GM18868 (cell line): ENCODE data around the gene GCKR.

ENCODE experiments used
- ATAC-seq: cut with Tn5 transposase; IDR thresholded peaks from one replicate; pipeline ENCODE4 v1.9.1; 2021; ENCODE audit warnings: mild to moderate bottlenecking, moderate library complexity; ENCODE audit not compliant: unreplicated experiment

Gene GCKR

GRCh38 chr2:27496357-27497287 lies at the start of gene GCKR:
Gene GCKR, plus strand, starts transcription at chr2:27496839. Its CDS starts 66 bp downstream, at chr2:27496905.
- no peak for ATAC-seq

GRCh38 chr2:27448381-27448780 lies 48.3 kb upstream of the GCKR start:
- no peak for ATAC-seq

- no peak for ATAC-seq
Measured at GRCh38 chr2:27451095-27451494, 45.5 kb upstream of the GCKR start.

- ATAC-seq, result no peak
Measured at GRCh38 chr2:27453968-27454367, 42.7 kb upstream of the GCKR start.

- ATAC-seq, result no peak
Measured at GRCh38 chr2:27461118-27461517, 35.5 kb upstream of the GCKR start.

GRCh38 chr2:27464443-27464842 lies 32.2 kb upstream of the GCKR start:
- no peak for ATAC-seq

GRCh38 chr2:27471961-27472360 lies 24.7 kb upstream of the GCKR start:
- no peak for ATAC-seq

- ATAC-seq, result no peak
Measured at GRCh38 chr2:27485496-27485895, 11.1 kb upstream of the GCKR start.

GRCh38 chr2:27489118-27489497 lies 7.5 kb upstream of the GCKR start:
- no peak for ATAC-seq

GRCh38 chr2:27489498-27490397 lies 6.9 kb upstream of the GCKR start, which contains the start of gene IFT172:
Gene IFT172, minus strand, starts transcription at chr2:27489743. Its CDS starts 90 bp downstream, at chr2:27489653.
- peak; percentile 98 for ATAC-seq

- no peak for ATAC-seq
Measured at GRCh38 chr2:27492557-27492956, 4.1 kb upstream of the GCKR start.

- ATAC-seq, result no peak
Measured at GRCh38 chr2:27493948-27494283, 2.7 kb upstream of the GCKR start.

GRCh38 chr2:27494284-27494943 lies 2.2 kb upstream of the GCKR start:
- ATAC-seq, result no peak

GRCh38 chr2:27494944-27495554 lies 1.6 kb upstream of the GCKR start, which contains the start of gene FNDC4:
Gene FNDC4, minus strand, starts transcription at chr2:27495200. Its CDS starts 521 bp downstream, at chr2:27494679.
- ATAC-seq, result no peak

- no peak for ATAC-seq
Measured at GRCh38 chr2:27495840-27496356, 741 bp upstream of the GCKR start.

- ATAC-seq, result no peak
Measured at GRCh38 chr2:27497288-27497627, 619 bp downstream of the GCKR start.

- no peak for ATAC-seq
Measured at GRCh38 chr2:27498975-27499374, 2.3 kb downstream of the GCKR start.

GRCh38 chr2:27501042-27501441 lies 4.4 kb downstream of the GCKR start:
- ATAC-seq, result no peak

GRCh38 chr2:27502142-27502541 lies 5.5 kb downstream of the GCKR start:
- no peak for ATAC-seq

- no peak for ATAC-seq
Measured at GRCh38 chr2:27506587-27506986, 9.9 kb downstream of the GCKR start.
